HG03196 (cell line): Measurements from ENCODE around the gene LPCAT1.
"Not testable (repeated sequence)": the region's sequence is repeated elsewhere in the genome, so short reads cannot be mapped to it uniquely, and the experiment has no call there.

Experiments
- ATAC-seq: cut with Tn5 transposase; IDR thresholded peaks from one replicate; pipeline ENCODE4 v1.9.1; 2021; ENCODE audit not compliant: unreplicated experiment

Gene LPCAT1

GRCh38 chr5:1430121-1430795 lies 93.5 kb downstream of the LPCAT1 start:
- ATAC-seq = no peak

GRCh38 chr5:1429496-1429895 lies 94.3 kb downstream of the LPCAT1 start:
- ATAC-seq = no peak

- no peak for ATAC-seq
Observed at GRCh38 chr5:1429066-1429465, 94.7 kb downstream of the LPCAT1 start.

- ATAC-seq = no peak
Observed at GRCh38 chr5:1428107-1428506, 95.7 kb downstream of the LPCAT1 start.

GRCh38 chr5:1424716-1425115 lies 99.0 kb downstream of the LPCAT1 start:
- no peak for ATAC-seq

GRCh38 chr5:1423901-1424603 lies 99.7 kb downstream of the LPCAT1 start:
- ATAC-seq = no peak

- ATAC-seq = not testable (repeated sequence)
Observed at GRCh38 chr5:1422522-1422921, 101.2 kb downstream of the LPCAT1 start.

- no peak for ATAC-seq
Observed at GRCh38 chr5:1421521-1422341, 102.0 kb downstream of the LPCAT1 start.

- ATAC-seq = no peak
Observed at GRCh38 chr5:1420211-1421195, 103.3 kb downstream of the LPCAT1 start.

GRCh38 chr5:1419476-1420210 lies 104.1 kb downstream of the LPCAT1 start:
- no peak for ATAC-seq

- no peak for ATAC-seq
Observed at GRCh38 chr5:1418921-1419280, 104.9 kb downstream of the LPCAT1 start.

GRCh38 chr5:1418238-1418920 lies 105.4 kb downstream of the LPCAT1 start:
- no peak for ATAC-seq

GRCh38 chr5:1417586-1418225 lies 106.1 kb downstream of the LPCAT1 start:
- ATAC-seq = no peak

GRCh38 chr5:1416856-1417469 lies 106.8 kb downstream of the LPCAT1 start:
- ATAC-seq = no peak

GRCh38 chr5:1415626-1416360 lies 108.0 kb downstream of the LPCAT1 start:
- no peak for ATAC-seq

GRCh38 chr5:1415059-1415425 lies 108.7 kb downstream of the LPCAT1 start:
- ATAC-seq = no peak

GRCh38 chr5:1414311-1415058 lies 109.3 kb downstream of the LPCAT1 start:
- ATAC-seq = no peak
